Left hindlimb (tissue), 1 donor: Measurements from ENCODE around the gene APOBEC3A.
"Not testable (repeated sequence)": the region's sequence is repeated elsewhere in the genome, so short reads cannot be mapped to it uniquely, and the experiment has no call there.

Experiments
- DNase-seq: peaks from one replicate; pipeline ENCODE4 v3.0.0-alpha.2; 2018

The APOBEC3A gene

DNA sequence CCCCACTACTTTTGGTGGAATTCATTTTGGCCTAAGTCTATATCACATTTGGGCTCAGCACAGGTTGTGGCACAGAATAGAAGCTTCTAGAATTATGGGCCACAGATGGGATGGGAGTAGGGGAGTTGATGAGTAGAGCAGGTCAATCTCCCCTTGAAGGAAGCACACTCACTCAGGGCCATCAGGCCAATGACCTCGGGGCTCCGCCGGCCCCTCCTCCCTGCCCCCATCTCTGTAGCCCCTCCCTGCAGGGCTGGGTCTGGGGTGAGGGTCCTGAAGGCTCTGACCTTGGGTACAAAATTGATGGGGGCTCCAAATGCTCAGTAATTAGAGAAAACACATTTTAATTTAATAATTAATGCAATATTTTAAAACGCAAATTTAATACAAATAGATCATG is 3.3 kb downstream of the APOBEC3A start:
- not testable (repeated sequence) for DNase-seq

DNA sequence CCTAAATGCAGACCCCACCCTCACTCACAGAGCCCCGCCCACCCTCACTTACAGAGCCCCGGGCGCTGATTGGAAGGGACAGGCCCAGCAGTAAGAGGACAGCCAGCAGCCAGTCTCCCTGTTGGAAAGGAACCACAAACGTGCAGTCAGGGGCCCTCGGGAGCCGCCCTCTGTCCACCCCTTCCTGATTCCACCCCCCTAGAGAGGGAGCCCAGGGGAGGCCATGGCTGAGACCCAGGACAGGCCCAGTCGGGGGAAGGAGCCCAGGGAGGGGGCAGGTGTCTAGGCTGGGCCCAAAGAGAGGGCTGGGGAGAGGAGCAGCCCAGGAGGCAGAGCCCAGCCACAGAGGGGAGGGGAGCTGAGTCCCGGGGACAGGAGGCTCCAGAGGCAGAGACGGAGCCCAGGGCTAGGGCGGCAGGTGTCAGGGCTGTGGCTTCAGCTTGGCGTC is 5.9 kb downstream of the APOBEC3A start:
- not testable (repeated sequence) for DNase-seq

GRCh38 chr22:38963872-38964271 is 6.5 kb downstream of the APOBEC3A start:
- no peak for DNase-seq

DNA sequence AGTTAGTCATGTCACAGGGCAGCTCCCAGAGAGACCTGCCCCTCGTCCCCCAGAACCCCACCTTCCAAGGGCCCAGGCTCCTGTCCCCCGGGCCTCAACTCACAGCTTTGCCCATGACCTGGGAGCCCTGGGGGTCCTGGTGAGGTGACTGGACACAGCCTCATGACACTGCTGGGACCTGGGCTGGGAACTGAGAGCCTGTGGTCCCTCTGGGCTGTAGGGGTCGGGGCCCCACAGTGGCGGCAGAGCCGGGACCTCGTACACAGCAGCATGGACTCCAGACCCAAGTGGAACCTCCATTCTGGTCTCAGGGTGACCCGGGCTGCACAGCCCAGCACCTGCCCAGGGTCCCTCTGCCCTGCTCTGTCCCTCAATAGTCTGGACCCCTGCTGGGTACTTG is 6.9 kb downstream of the APOBEC3A start:
- peak; percentile 20 for DNase-seq

DNA sequence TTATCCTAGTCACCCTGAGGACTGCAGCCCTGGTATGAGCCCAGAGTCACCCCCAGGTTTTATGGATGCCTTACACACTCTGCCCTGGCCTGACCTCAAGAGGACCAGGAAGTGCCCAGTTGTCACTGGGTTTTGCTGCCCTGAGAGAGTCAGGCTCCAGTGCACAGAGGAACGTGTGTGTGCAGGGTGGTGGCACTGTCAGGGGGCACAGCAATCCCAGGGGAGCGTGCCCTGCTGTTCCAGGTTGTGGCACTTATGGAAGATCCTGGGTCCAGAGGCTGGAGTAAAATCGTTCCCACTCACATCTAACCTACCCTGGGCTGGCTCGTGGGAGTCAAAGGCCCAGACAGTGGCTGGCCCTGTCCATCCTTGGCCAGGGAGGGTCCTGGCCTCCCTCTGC is 7.6 kb downstream of the APOBEC3A start:
- peak; percentile 12 for DNase-seq

- peak; percentile 12 for DNase-seq
Measured at GRCh38 chr22:38965614-38966379, 8.4 kb downstream of the APOBEC3A start.

DNA sequence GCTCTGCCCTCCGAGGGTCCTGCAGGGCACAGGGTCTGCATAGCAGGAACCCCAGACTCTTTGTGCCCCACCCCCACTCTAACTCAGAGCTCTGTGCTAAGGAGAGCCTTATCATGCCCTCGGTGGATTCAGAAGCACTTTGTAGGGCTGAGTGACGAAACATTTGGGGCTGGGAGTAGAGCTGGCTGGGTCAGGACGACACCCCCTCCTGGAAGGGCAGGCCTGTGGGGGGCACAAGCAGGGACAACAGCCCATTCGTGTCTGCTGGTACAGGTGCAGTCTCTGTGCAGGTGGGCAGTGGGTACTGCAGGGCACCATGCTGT is 8.9 kb downstream of the APOBEC3A start:
- no peak for DNase-seq

GRCh38 chr22:38966942-38967341 is 9.5 kb downstream of the APOBEC3A start:
- DNase-seq = peak; percentile 17

DNA sequence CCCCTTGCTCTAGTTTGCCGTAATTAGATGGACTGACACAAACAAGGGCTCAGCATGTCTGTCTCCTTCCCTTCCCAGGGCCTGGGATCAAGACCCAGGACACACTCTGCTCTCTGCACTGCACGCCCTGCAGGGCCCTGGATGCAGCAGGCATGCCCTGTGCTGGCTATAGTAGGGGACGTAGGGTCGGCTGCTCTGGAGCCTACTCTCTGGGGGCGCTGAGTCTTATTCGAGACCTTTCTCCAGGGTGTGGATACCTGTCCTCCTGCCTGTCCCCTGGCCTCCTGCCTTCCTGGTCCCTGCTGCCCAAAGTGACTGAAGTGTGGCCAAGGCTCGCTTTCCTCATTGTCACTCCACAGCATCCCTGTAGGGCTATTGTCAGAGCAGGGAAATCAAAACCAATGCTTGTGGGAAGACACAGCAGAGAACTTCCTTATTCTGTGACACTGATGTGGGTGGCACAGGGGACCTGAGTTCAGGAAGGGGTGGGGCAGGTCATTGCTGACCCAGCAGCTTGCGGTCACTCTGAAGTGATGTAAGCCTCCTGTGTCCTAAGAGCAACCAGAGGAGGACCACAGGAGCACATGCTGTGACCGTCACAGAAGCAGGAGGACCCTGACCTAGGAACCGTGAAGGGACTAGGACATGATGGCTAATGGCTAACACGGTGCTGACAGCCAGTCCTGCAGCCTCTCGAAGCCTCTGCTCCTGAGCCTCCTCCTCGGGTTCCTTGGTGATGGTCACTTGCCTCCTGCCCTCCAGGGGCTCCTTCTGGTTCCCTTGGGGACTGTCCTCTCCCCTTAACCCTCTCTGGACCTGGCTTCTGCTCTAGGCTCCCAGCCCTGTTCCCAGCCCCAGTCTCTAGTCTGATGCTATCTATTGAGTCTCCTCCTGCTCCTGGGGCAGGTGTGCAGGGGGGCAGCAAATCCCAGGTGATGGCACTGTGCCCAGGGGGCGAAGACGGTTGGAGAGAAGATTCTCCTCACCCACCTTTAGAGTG is 10.3 kb downstream of the APOBEC3A start:
- DNase-seq = peak; percentile 9

DNA sequence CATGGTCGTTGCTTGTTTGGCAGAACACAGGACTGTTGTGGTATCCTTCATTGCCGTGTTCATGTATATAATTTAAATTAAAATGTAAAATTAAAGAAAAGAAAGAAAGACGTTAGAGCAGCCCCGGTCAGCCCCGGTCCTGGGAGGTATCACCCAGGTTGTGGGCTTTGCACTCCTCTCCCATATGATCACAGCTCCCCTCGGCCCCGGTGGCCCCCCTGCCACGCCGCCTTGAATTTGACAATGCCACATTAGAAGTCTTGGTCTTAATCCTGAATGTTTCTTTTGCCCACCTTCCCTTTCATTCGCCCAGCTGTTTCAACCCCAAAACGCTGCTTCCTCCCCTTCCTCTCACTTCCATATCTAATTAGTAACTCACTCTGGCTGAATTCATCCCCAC is 11.4 kb downstream of the APOBEC3A start:
- no peak for DNase-seq

DNA sequence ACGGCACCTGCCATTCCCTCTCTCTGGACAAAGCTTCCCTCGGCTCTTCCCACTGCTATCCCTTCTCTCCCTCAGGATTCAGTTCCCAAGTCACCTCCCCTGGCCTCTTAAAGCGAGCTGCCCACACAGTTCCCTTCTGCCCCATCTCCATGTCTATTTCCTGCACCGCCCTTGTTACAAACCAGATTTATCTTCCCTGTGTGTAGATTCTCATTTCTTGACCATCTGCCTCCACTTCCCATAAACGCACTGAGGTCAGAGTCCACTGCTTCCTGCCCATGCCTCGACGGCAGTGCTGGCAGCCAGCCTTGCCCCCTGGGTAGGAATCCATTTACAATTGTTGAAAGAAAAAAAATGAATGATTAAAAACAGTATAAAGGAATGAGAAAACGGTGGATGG is 13.1 kb downstream of the APOBEC3A start:
- peak; percentile 19 for DNase-seq

DNA sequence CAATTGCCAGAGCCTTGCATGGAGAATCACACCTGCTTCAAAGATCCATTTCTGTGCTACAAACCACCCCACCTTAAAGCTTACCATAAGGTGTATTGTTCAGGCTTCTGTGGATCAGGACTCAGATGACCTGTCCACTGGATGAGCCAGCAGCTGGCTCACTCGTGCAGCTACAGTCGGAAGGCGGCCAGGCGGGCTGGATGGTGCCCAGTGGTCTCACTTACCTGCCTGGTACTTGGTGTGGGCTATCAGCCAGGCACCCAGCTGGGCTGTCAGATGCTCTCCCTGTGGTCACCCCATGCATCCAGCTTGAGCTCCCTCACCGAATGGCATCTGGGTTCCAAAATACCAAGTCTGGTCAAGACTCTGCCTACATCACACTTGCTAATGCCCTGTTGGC is 13.8 kb downstream of the APOBEC3A start:
- peak; percentile 4 for DNase-seq

GRCh38 chr22:38971791-38972190 is 14.4 kb downstream of the APOBEC3A start:
- DNase-seq = peak; percentile 12

DNA sequence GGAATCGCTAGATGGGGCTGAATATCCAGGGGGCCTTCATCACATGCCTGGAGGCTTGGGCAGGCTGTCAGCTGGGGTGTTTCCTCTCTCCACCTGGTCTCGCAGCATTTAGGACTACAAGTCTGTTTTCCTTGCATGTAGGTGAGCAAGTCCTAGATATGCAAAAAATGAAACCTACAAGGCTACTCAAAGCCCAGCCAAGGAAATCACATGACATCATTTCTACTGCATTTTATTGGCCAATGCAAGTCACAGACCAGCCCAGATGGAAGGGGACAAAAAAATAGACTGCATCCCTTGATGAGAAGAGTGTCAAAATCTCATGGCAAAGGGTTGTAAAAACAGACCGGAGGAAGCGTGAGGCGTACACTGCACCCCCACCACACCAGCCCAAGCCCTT is 15.1 kb downstream of the APOBEC3A start:
- no peak for DNase-seq

DNA sequence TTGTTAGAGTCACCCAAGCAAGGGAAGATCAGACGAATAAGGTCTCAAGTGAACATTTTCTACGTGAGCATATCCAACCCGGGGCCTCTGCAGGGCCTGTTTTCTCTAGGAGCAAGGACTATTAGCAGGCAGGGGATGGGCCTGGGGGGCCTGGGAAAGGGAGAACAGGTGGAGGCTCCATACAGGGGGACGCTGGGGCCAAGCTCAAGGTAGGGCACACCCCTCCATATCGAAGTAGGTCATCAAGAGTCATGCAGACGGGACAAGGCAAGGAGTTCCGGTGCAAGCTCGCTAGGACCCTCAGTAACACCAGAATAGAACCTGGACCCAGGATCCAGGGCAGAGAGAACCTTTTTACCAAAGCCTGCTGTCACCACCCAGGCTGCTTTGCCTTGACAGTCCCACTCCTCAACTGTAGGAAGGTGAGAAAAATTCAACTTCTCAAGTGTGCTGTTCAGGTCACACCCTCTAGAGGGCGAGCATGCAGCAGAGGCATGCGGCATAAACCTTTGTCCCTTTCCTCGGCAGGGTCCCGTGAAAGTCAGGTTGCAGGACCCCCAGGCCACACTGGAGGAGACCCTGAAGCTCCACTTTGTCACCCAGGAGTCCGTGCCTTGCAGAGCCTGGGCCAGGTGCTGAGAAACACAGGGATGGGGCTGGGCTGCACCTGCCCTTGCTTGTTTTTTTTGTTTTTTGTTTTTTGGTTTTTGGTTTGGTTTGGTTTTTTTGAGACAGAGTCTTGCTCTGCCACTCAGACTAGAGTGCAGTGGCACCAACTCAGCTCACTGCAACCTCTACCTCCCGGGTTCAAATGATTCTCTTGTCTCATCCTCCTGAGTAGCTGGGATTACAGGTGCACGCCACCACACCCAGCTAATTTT is 16.1 kb downstream of the APOBEC3A start:
- DNase-seq = peak; percentile 42

DNA sequence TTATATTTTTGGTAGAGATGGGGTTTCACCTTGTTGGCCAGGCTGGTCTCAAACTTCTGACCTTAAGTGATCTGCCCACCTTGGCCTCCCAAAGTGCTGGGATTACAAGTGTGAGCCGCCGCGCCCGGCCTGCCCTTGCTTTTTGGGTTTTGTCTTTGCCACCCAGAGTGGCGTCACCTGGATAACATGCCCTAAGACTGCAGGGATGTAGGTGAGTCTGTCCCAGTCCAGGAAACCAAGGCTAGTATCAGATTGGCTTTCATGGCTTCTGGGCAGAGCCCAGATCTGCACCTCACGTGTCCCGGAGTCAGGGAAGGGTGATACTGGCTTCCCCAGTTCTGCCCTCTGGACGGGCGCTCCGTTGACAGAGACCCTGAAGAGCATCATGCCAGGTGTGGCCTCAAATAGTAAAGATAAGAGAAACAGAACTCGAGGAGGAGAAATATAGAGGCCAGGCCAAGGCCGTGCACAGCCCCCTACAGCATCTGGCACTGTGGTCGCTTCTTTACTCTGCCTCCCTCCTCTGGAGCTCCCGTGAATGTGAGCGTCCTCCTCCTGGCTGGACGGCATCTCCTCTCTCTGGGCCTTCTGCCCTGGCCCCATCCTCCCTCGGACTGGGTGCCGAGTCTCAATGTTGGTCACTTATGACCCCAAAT is 16.9 kb downstream of the APOBEC3A start:
- peak; percentile 10 for DNase-seq

DNA sequence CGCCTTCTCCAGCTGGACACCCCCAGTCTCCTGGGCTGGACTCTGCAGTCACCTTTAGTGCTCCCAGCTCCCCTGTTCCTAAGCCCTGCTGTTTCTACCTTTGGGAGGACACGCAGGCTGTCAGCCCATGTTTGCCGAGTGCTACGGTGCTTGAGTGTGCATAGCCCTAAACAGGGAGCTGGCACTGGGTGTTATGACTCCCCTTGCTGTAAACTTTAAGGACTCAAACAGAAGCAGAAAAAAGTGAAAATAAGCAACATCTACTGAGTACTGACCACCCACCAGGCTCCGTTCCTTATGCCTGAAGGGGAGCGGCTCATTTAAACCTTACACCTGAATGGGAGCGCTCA is 17.4 kb downstream of the APOBEC3A start:
- peak; percentile 3 for DNase-seq

- not testable (repeated sequence) for DNase-seq
Measured at GRCh38 chr22:38977289-38977688, 19.9 kb downstream of the APOBEC3A start.

DNA sequence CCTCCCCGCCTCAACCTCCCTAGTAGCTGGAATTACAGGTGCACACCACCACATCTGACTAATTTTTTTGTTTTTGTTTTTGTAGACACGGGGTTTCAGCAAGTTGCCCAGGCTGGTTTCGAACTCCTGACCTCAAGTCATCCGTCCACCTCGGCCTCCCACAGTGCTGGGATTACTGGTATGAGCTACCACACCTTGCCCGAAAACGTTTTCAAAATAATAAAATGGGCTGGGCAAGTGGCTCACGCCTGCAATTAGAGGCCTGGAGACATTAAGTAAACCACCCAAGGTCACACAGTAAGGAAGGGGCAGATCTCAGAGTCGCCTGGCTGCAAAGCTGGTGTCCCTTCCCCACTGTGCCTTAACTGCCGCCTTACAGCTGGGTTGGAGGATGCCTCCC is 23.2 kb downstream of the APOBEC3A start:
- DNase-seq = not testable (repeated sequence)

- DNase-seq = peak; percentile 70
Measured at GRCh38 chr22:38981005-38981991, 23.9 kb downstream of the APOBEC3A start.
